ENCODE results near the gene MYL6. TPM values are rescaled to one million over a fixed set of nuclear protein-coding genes. Genes with fewer than 3 reads are reported as not detected.
A peak's percentile ranks its signal among the peaks of the same experiment; 100 is the strongest.

MYL6 gene
- total and polyA plus RNA-seq, 9 of the 15 experiments (the other 6 are each of a cell fraction or from before 2014, with no cell fraction given): 557 to 1,664 (median 958) TPM

GRCh38 chr12:56118688-56119357 lies 39.3 kb upstream of the MYL6 start:
- Histone ChIP-seq H3K79me2 (ENCODE audit: control insufficient read depth, insufficient read depth, low read length) (peaks cover 28% of the 10 kb centered on the region), H3K9me3 (replicated peaks; ENCODE audit: control insufficient read depth, insufficient read depth, low read depth, low read length) (peaks cover 6% of the 10 kb centered on the region), H3K27ac (ENCODE audit: extremely low read depth, low read depth, low read length) (peak overlapping the region; percentile 61), H3K36me3 (ENCODE audit: control insufficient read depth, insufficient read depth, low read length) (peaks cover 32% of the 10 kb centered on the region), H3K9ac (ENCODE audit: insufficient read depth in 1 of 2, low read depth in 2 of 2, low read length in 2 of 2) (peak overlapping the region; percentile 93 to 97), H3K4me3 (peak overlapping the region; percentile 59), H2AFZ (ENCODE audit: low read depth, low read length) (peak overlapping the region; percentile 82), H3K4me2 (ENCODE audit: insufficient read depth, low read length) (peak overlapping the region; percentile 89), H3K27me3 (ENCODE audit: control insufficient read depth in 2 of 2, insufficient read depth in 2 of 2, low read length in 2 of 2) (no peaks in the 10 kb centered on the region), H3K9me1 (ENCODE audit: control insufficient read depth, insufficient read depth, low read length) (no peaks in the 10 kb centered on the region), H3K4me1 (replicated peaks in 1 of 2; ENCODE audit: control insufficient read depth in 2 of 2, insufficient read depth in 2 of 2, low read length in 2 of 2) (peaks cover 17 to 20% of the 10 kb centered on the region in 2 experiments), H4K20me1 (replicated peaks; ENCODE audit: control insufficient read depth, insufficient read depth, low read length) (no peaks in the 10 kb centered on the region)
- ATAC-seq (peak; percentile 8), DNase-seq (ENCODE audit: extremely low read depth in 1 of 4, low spot score in 3 of 4) (no peak), FAIRE-seq (no peak)
- in situ Hi-C loops (cut with MboI) (no loop called here), intact Hi-C loops (cut with micrococcal nuclease) (loop anchor here (1.0 to 5.0 kb wide), 10 partner anchors 34 to 518 kb away; partner anchors contain the start of genes ANKRD52, CS, MYL6 and NABP2)
- BruUV-seq (replicated peaks): no TSS peak
- 6% methylated on average over 13 of the region's 13 CpGs for WGBS (ENCODE audit: insufficient coverage, low coverage, missing lambda C conversion rate)
- POLR2A ChIA-PET: interaction anchor here (0.6 to 5.3 kb wide), 30 partner anchors 9 to 411 kb away, joined by 3 to 125 read pairs (median 6); partner anchors contain the start of genes COQ10A, ESYT1, ITGA7 and MYL6
- CTCF ChIA-PET (ENCODE audit: low intra/inter-chr PET ratio): interaction anchor here (1.5 to 3.8 kb wide), 5 partner anchors 69 to 140 kb away, joined by 5 to 36 read pairs (median 13); partner anchors contain the start of genes ANKRD52, NABP2 and SMARCC2
- no peak for TF ChIP-seq ZNF12 (CRISPR knock-in tag; IDR thresholded peaks at IDR 0.05)
- no peak for TF ChIP-seq MLX (CRISPR knock-in tag; conservative IDR thresholded peaks at IDR 0.05)
- TF ChIP-seq HDGF (IDR thresholded peaks at IDR 0.05): 0 out of 2 replicates have a peak, but pooled peaks have one; percentile 66
- TF ChIP-seq ELF1 (tag; IDR thresholded peaks at IDR 0.05): no peak
- no peak for TF ChIP-seq ZNF384 (IDR thresholded peaks at IDR 0.05; ENCODE audit: low read depth, low read length)
- no peak for TF ChIP-seq E2F3 (CRISPR knock-in tag; IDR thresholded peaks at IDR 0.05)
- TF ChIP-seq GTF2A2 (tag; IDR thresholded peaks at IDR 0.05): no peak
- no peak for TF ChIP-seq TRIM24 (IDR thresholded peaks at IDR 0.05)
- no peak for TF ChIP-seq LCOR (CRISPR knock-in tag; IDR thresholded peaks at IDR 0.05)
- no peak for TF ChIP-seq PYGO2 (tag; IDR thresholded peaks at IDR 0.05)
- TF ChIP-seq ZNF232 (CRISPR knock-in tag; IDR thresholded peaks at IDR 0.05): no peak; the same call in 1 of the 2 replicates
- no peak for TF ChIP-seq IFI16 (CRISPR knock-in tag; IDR thresholded peaks at IDR 0.05)
- TF ChIP-seq ATF1 (CRISPR knock-in tag; IDR thresholded peaks at IDR 0.05): no peak
- TF ChIP-seq ATF1 (tag; IDR thresholded peaks at IDR 0.05): peak; percentile 76; the same call in 1 of the 2 replicates
- 0 out of 2 replicates have a peak, but pooled peaks have one; percentile 11 for TF ChIP-seq FOSL1 (tag; conservative IDR thresholded peaks at IDR 0.05)
- TF ChIP-seq E2F8 (IDR thresholded peaks at IDR 0.05; ENCODE audit: low read depth, partially characterized antibody): no peak
- no peak for TF ChIP-seq ZBED1 (IDR thresholded peaks at IDR 0.05)
- no peak for TF ChIP-seq ZNF197 (CRISPR knock-in tag; IDR thresholded peaks at IDR 0.05; ENCODE audit: low read depth)
- no peak for TF ChIP-seq NR2F6 (CRISPR knock-in tag; IDR thresholded peaks at IDR 0.05)
- TF ChIP-seq MXD1 (CRISPR knock-in tag; IDR thresholded peaks at IDR 0.05; ENCODE audit: borderline replicate concordance, poor library complexity, severe bottlenecking): no peak

All from K562 (cell line).